ENCODE data around the gene SEMA4D. TPM values are rescaled to one million over a fixed set of nuclear protein-coding genes. Genes with fewer than 3 reads are reported as not detected.
A peak's percentile ranks its signal among the peaks of the same experiment; 100 is the strongest.

Gene SEMA4D
- total RNA-seq, 4 donors from 2014 or later, result 23.6 to 77.0 (median 41.3) TPM

- Histone ChIP-seq H3K36me3 (no peaks in the 10 kb centered on the region), H3K27me3 (no peaks in the 10 kb centered on the region), H3K9me3 (no peaks in the 10 kb centered on the region), H3K4me1 (no peaks in the 10 kb centered on the region), H3K4me3 (no peak overlapping the region), H3K27ac (no peak overlapping the region)
- peak in 1 of 2 donors; percentile 37 for ATAC-seq
- intact Hi-C loops (cut with DNase I; ENCODE audit: low total_unique reads) (no loop called here), in situ Hi-C loops (cut with MboI; ENCODE audit: low sequenced_read_pairs in 4 of 4) (loop anchor here in 1 of 4 donors (10.0 to 25.0 kb wide), 2 partner anchors 59 to 131 kb away; no protein-coding TSS in a partner anchor)
- no peak for TF ChIP-seq CTCF (IDR thresholded peaks at IDR 0.05 in 4 of 5, conservative IDR thresholded peaks at IDR 0.05 in 1 of 5)
- no peak for TF ChIP-seq POLR2A (IDR thresholded peaks at IDR 0.05)
- no peak for DNase-seq
Observed at GRCh38 chr9:89543621-89544278, 45.8 kb upstream of the SEMA4D start.

- Histone ChIP-seq H3K27ac (no peak overlapping the region), H3K27me3 (no peaks in the 10 kb centered on the region), H3K4me1 (no peaks in the 10 kb centered on the region), H3K36me3 (no peaks in the 10 kb centered on the region), H3K9me3 (no peaks in the 10 kb centered on the region), H3K4me3 (no peak overlapping the region)
- DNase-seq (no peak), ATAC-seq (no peak)
- intact Hi-C loops (cut with DNase I; ENCODE audit: low total_unique reads), result no loop called here
- TF ChIP-seq POLR2A (IDR thresholded peaks at IDR 0.05) (no peak), CTCF (IDR thresholded peaks at IDR 0.05 in 4 of 5, conservative IDR thresholded peaks at IDR 0.05 in 1 of 5) (no peak)
- in situ Hi-C loops (cut with MboI; ENCODE audit: low sequenced_read_pairs in 4 of 4), result loop anchor here in 1 of 4 donors (10.0 to 25.0 kb wide), 2 partner anchors 58 to 131 kb away; no protein-coding TSS in a partner anchor
Observed at GRCh38 chr9:89543111-89543510, 45.2 kb upstream of the SEMA4D start.

- DNase-seq (no peak), ATAC-seq (no peak)
- H3K27ac ChIP-seq, result no peak overlapping the region
- intact Hi-C loops (cut with DNase I; ENCODE audit: low total_unique reads), result no loop called here
- H3K36me3 ChIP-seq, result no peaks in the 10 kb centered on the region
- no peaks in the 10 kb centered on the region for H3K4me1 ChIP-seq
- H3K4me3 ChIP-seq, result no peak overlapping the region
- TF ChIP-seq CTCF (IDR thresholded peaks at IDR 0.05 in 4 of 5, conservative IDR thresholded peaks at IDR 0.05 in 1 of 5) (no peak), POLR2A (IDR thresholded peaks at IDR 0.05) (no peak)
- in situ Hi-C loops (cut with MboI; ENCODE audit: low sequenced_read_pairs in 4 of 4), result loop anchor here in 1 of 4 donors (10.0 to 25.0 kb wide), 2 partner anchors 58 to 130 kb away; no protein-coding TSS in a partner anchor
- H3K27me3 ChIP-seq, result no peaks in the 10 kb centered on the region
- no peaks in the 10 kb centered on the region for H3K9me3 ChIP-seq
Observed at GRCh38 chr9:89542401-89543021, 44.6 kb upstream of the SEMA4D start.

GRCh38 chr9:89541798-89542197 lies 43.9 kb upstream of the SEMA4D start:
- Histone ChIP-seq H3K36me3 (no peaks in the 10 kb centered on the region), H3K4me3 (no peak overlapping the region), H3K27me3 (no peaks in the 10 kb centered on the region), H3K9me3 (no peaks in the 10 kb centered on the region), H3K27ac (no peak overlapping the region), H3K4me1 (no peaks in the 10 kb centered on the region)
- no peak for DNase-seq
- no peak for ATAC-seq
- TF ChIP-seq POLR2A (IDR thresholded peaks at IDR 0.05), result no peak
- TF ChIP-seq CTCF (IDR thresholded peaks at IDR 0.05 in 4 of 5, conservative IDR thresholded peaks at IDR 0.05 in 1 of 5), result no peak
- in situ Hi-C loops (cut with MboI; ENCODE audit: low sequenced_read_pairs in 4 of 4), result loop anchor here in 1 of 4 donors (10.0 to 25.0 kb wide), 2 partner anchors 57 to 129 kb away; no protein-coding TSS in a partner anchor
- intact Hi-C loops (cut with DNase I; ENCODE audit: low total_unique reads), result no loop called here

Measured in gastrocnemius medialis (tissue), 4 donors.